AG10803 (cell line): ENCODE results near the gene ANO10.

ENCODE experiments used
- DNase-seq: peaks from one replicate; pipeline ENCODE4 v3.0.0; 2010; ENCODE audit warnings: low read depth
- H3K4me3 ChIP-seq: 2 replicates; pipeline ENCODE4 v1.5.1; 2011; ENCODE audit warnings: mild to moderate bottlenecking, low read length, control low read depth
- CTCF ChIP-seq: conservative IDR thresholded peaks from 2 replicates; pipeline ENCODE4 v1.5.1; 2011; ENCODE audit warnings: mild to moderate bottlenecking, low read length, control low read depth, inconsistent platforms

The ANO10 gene

GRCh38 chr3:43537225-43537624, 84.6 kb downstream of the ANO10 start:
- no peak overlapping the region for H3K4me3 ChIP-seq
- no peak for TF ChIP-seq CTCF
- DNase-seq, result no peak

GRCh38 chr3:43534675-43535074, 87.1 kb downstream of the ANO10 start:
- TF ChIP-seq CTCF, result no peak
- H3K4me3 ChIP-seq, result no peak overlapping the region
- no peak for DNase-seq

- TF ChIP-seq CTCF, result no peak
- H3K4me3 ChIP-seq, result no peak overlapping the region
- no peak for DNase-seq
These were observed 88.8 kb downstream of the ANO10 start for GRCh38 chr3:43533009-43533408.

GRCh38 chr3:43531835-43532234, 90.0 kb downstream of the ANO10 start:
- no peak overlapping the region for H3K4me3 ChIP-seq
- no peak for TF ChIP-seq CTCF
- DNase-seq, result peak; percentile 70

GRCh38 chr3:43528498-43529099, 93.2 kb downstream of the ANO10 start:
- TF ChIP-seq CTCF, result no peak
- H3K4me3 ChIP-seq, result no peak overlapping the region
- no peak for DNase-seq

GRCh38 chr3:43526956-43527355, 94.9 kb downstream of the ANO10 start:
- no peak overlapping the region for H3K4me3 ChIP-seq
- TF ChIP-seq CTCF, result no peak
- DNase-seq, result peak; percentile 16

- DNase-seq, result no peak
- no peak overlapping the region for H3K4me3 ChIP-seq
- no peak for TF ChIP-seq CTCF
These were observed 95.7 kb downstream of the ANO10 start for GRCh38 chr3:43525941-43526607.
